Fibroblast of pulmonary artery (primary cell): ENCODE data around the gene FCRL3.

Experiments
- DNase-seq: peaks from one replicate; pipeline ENCODE4 v3.0.0-alpha.2; 2010; ENCODE audit warnings: low read depth
- H3K4me3 ChIP-seq: replicated peaks from 2 replicates; pipeline ENCODE4 v1.5.1; 2011; ENCODE audit warnings: low read depth, mild to moderate bottlenecking, control low read depth, low read length, moderate library complexity
- CTCF ChIP-seq: IDR thresholded peaks from 2 replicates; pipeline ENCODE4 v1.5.1; 2011; ENCODE audit warnings: mild to moderate bottlenecking, control low read depth, low read length, inconsistent platforms; ENCODE audit errors: missing control alignments

The FCRL3 gene

GRCh38 chr1:157652859-157653493 is 47.6 kb downstream of the FCRL3 start:
- TF ChIP-seq CTCF: no peak
- no peak for DNase-seq
- H3K4me3 ChIP-seq: no peak overlapping the region

GRCh38 chr1:157648317-157648716 is 52.3 kb downstream of the FCRL3 start:
- H3K4me3 ChIP-seq: no peak overlapping the region
- TF ChIP-seq CTCF: no peak
- DNase-seq: no peak

GRCh38 chr1:157646144-157646543 is 54.4 kb downstream of the FCRL3 start:
- no peak overlapping the region for H3K4me3 ChIP-seq
- no peak for DNase-seq
- TF ChIP-seq CTCF: no peak

- no peak for TF ChIP-seq CTCF
- no peak overlapping the region for H3K4me3 ChIP-seq
- no peak for DNase-seq
Measured at GRCh38 chr1:157641177-157641576, 59.4 kb downstream of the FCRL3 start.

GRCh38 chr1:157639800-157640199 is 60.8 kb downstream of the FCRL3 start:
- TF ChIP-seq CTCF: no peak
- no peak overlapping the region for H3K4me3 ChIP-seq
- DNase-seq: no peak

- DNase-seq: no peak
- TF ChIP-seq CTCF: no peak
Measured at GRCh38 chr1:157628773-157629172, 71.8 kb downstream of the FCRL3 start.

More at GRCh38 chr1:157628773-157629172, 71.8 kb downstream of the FCRL3 start:
- no peak overlapping the region for H3K4me3 ChIP-seq
